Mesendoderm (in vitro differentiated cells): ENCODE data around the gene RNASEH2A.
A peak's percentile ranks its signal among the peaks of the same experiment; 100 is the strongest.

Experiments used
- DNase-seq: peaks from one replicate; pipeline ENCODE4 v3.0.0; 2013
- H2AK5ac ChIP-seq: 2 replicates; pipeline ENCODE4 v1.6.1; 2013; ENCODE audit warnings: low read length, inconsistent platforms
- H2BK120ac ChIP-seq: 2 replicates; pipeline ENCODE4 v1.6.1; 2013; ENCODE audit warnings: low read depth, mild to moderate bottlenecking, low read length, moderate library complexity, mixed read lengths
- H2BK15ac ChIP-seq: replicated peaks from 2 replicates; pipeline ENCODE4 v1.6.1; 2013; ENCODE audit warnings: low read depth, mild to moderate bottlenecking, moderate library complexity
- H2BK5ac ChIP-seq: 2 replicates; pipeline ENCODE4 v1.6.1; 2013; ENCODE audit warnings: low read length, inconsistent platforms
- H3K18ac ChIP-seq: 2 replicates; pipeline ENCODE4 v1.6.1; 2013; ENCODE audit warnings: mild to moderate bottlenecking, low read length, mixed read lengths
- H3K23ac ChIP-seq: one replicate; pipeline ENCODE4 v1.6.1; 2013; ENCODE audit warnings: low read length
- H3K27ac ChIP-seq: 2 replicates; pipeline ENCODE4 v1.5.1; 2013; ENCODE audit warnings: low read depth, mild to moderate bottlenecking, inconsistent platforms, low read length, moderate library complexity
- H3K27me3 ChIP-seq: 2 replicates; pipeline ENCODE4 v1.6.1; 2013; ENCODE audit warnings: low read length, control low read depth, mild to moderate bottlenecking, inconsistent platforms; ENCODE audit not compliant: insufficient read depth, poor library complexity
- H3K36me3 ChIP-seq: 2 replicates; pipeline ENCODE4 v1.6.1; 2013; ENCODE audit warnings: low read length, inconsistent platforms; ENCODE audit not compliant: control insufficient read depth, insufficient read depth
- H3K4ac ChIP-seq: one replicate; pipeline ENCODE4 v1.6.1; 2013; ENCODE audit warnings: low read depth, mild to moderate bottlenecking, low read length, moderate library complexity
- H3K4me1 ChIP-seq: 2 replicates; pipeline ENCODE4 v1.6.1; 2013; ENCODE audit warnings: low read depth, low read length, inconsistent platforms; ENCODE audit not compliant: control insufficient read depth
- H3K4me2 ChIP-seq: 2 replicates; pipeline ENCODE4 v1.6.1; 2013; ENCODE audit warnings: low read length
- H3K4me3 ChIP-seq: 2 replicates; pipeline ENCODE4 v1.5.1; 2013; ENCODE audit warnings: mild to moderate bottlenecking, low read length
- H3K56ac ChIP-seq: one replicate; pipeline ENCODE4 v1.6.1; 2013; ENCODE audit warnings: low read length
- H3K79me1 ChIP-seq: 2 replicates; pipeline ENCODE4 v1.6.1; 2013; ENCODE audit warnings: low read length, inconsistent platforms
- H3K79me2 ChIP-seq: 2 replicates; pipeline ENCODE4 v1.6.1; 2013; ENCODE audit warnings: mild to moderate bottlenecking, low read length; ENCODE audit not compliant: control insufficient read depth, insufficient read depth
- H3K9ac ChIP-seq: 2 replicates; pipeline ENCODE4 v1.6.1; 2013; ENCODE audit warnings: low read length, inconsistent platforms
- H4K5ac ChIP-seq: one replicate; pipeline ENCODE4 v1.6.1; 2013; ENCODE audit warnings: low read length
- H4K8ac ChIP-seq: one replicate; pipeline ENCODE4 v1.6.1; 2013; ENCODE audit warnings: low read depth, mild to moderate bottlenecking, control low read depth, low read length, moderate library complexity
- WGBS: extraction: QIAGEN DNeasy Blood & Tissue Kit; methylation state at CpG from one replicate; pipeline ENCODE4 v1.1.7; 2013; ENCODE audit warnings: low lambda C conversion rate, missing lambda C conversion rate; ENCODE audit not compliant: insufficient coverage; ENCODE audit errors: extremely low coverage; 5-methylcytosine and 5-hydroxymethylcytosine counted together

Gene RNASEH2A

DNA sequence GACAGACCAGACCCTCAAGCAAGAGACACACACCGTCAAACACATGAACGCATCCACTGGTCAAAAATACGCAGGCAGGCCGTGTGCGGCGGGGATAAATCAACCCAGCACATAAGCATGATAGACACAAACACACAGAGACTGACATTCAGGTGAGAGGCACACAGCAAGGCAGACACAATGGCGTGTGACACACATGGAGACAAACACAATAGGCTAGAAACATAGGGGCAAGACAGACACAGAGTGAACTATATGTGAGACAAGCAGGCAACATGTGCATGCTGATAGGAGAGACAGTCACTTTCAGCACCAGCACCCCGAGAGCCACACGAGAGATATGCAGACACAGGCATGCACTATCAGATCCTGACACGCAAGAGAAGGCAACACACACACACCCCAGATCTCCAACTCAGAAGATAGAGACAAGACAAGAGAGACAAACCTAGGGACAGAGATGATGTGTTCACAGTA, 22.0 kb upstream of the RNASEH2A start:
- WGBS = no CpG with 5 or more reads among the region's 10 CpGs
- DNase-seq = no peak

DNA sequence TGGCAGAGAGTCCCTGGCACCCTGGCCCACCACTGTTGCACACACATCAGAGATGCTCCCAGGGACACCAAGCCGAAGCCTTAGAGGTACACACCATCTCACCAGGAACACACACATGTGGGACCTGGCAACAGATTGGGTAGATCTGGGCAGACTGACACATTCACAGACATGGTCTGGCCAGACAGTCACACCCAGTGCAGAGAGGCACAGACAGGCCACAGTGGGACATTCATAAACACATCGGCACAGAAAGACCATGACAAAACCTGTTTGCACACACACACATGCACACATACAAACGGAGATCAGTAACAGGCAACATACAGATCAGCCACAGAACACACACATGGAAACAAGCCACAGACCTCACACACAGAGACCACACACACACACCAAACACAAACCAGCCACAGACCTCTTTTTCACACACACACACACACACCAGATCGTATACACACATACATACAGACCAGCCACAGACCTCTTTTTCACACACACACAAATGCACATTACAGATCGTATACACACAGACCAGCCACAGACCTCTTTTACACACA, 21.4 kb upstream of the RNASEH2A start:
- Histone ChIP-seq H4K8ac (no peak overlapping the region), H3K36me3 (no peaks in the 10 kb centered on the region), H3K4ac (no peak overlapping the region), H3K4me3 (no peak overlapping the region), H2BK5ac (peak overlapping the region; percentile 55), H3K4me1 (peaks cover 13% of the 10 kb centered on the region), H3K4me2 (no peak overlapping the region), H3K9ac (no peak overlapping the region), H3K27me3 (no peaks in the 10 kb centered on the region), H2BK120ac (no peak overlapping the region), H2BK15ac (no peak overlapping the region), H3K23ac (no peak overlapping the region), H3K27ac (no peak overlapping the region), H3K79me1 (no peaks in the 10 kb centered on the region), H3K79me2 (no peaks in the 10 kb centered on the region), H4K5ac (no peak overlapping the region), H3K56ac (peak overlapping the region; percentile 67), H2AK5ac (peak overlapping the region; percentile 32), H3K18ac (no peak overlapping the region)
- WGBS = no CpG with 5 or more reads among the region's 5 CpGs
- no peak for DNase-seq

More for the DNA sequence above, 22.0 kb upstream of the RNASEH2A start:
- Histone ChIP-seq H3K79me1 (no peaks in the 10 kb centered on the region), H4K5ac (no peak overlapping the region), H3K4me2 (no peak overlapping the region), H4K8ac (no peak overlapping the region), H3K9ac (no peak overlapping the region), H2BK120ac (no peak overlapping the region), H3K4me3 (no peak overlapping the region), H3K18ac (no peak overlapping the region), H3K4me1 (peaks cover 13% of the 10 kb centered on the region), H3K79me2 (no peaks in the 10 kb centered on the region), H3K56ac (peak overlapping the region; percentile 77), H3K36me3 (no peaks in the 10 kb centered on the region), H2AK5ac (peak overlapping the region; percentile 82), H3K23ac (no peak overlapping the region), H3K27me3 (no peaks in the 10 kb centered on the region), H2BK5ac (peak overlapping the region; percentile 46), H2BK15ac (no peak overlapping the region), H3K4ac (no peak overlapping the region), H3K27ac (no peak overlapping the region)

DNA sequence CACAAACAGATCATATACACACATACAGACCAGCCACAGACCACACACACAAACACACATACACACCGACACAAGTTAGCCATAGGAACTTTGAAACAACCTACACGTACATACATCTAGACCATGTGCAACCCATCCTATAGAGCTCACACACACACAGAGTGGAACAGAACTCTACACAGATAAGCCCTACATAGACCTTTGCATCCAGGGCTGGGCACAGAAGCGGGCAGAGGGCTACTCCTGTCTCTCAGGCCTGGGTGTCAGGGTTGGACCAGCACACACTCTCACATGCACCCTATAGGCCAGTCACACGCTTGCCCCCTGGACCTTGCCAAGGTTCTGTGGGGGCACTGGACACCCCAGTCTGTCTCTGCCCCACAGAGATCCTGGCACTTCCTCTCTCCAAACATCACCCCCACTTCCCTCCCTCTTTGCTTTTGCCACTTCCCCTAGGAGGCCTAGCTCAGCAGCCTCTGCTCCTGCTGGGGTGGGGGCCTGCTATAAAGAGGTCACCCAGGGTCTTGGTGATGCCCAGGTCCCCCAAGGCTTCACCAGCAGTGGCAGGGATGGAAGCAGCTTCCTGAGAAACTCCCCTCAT, 20.9 kb upstream of the RNASEH2A start:
- H3K9ac ChIP-seq = no peak overlapping the region

DNA sequence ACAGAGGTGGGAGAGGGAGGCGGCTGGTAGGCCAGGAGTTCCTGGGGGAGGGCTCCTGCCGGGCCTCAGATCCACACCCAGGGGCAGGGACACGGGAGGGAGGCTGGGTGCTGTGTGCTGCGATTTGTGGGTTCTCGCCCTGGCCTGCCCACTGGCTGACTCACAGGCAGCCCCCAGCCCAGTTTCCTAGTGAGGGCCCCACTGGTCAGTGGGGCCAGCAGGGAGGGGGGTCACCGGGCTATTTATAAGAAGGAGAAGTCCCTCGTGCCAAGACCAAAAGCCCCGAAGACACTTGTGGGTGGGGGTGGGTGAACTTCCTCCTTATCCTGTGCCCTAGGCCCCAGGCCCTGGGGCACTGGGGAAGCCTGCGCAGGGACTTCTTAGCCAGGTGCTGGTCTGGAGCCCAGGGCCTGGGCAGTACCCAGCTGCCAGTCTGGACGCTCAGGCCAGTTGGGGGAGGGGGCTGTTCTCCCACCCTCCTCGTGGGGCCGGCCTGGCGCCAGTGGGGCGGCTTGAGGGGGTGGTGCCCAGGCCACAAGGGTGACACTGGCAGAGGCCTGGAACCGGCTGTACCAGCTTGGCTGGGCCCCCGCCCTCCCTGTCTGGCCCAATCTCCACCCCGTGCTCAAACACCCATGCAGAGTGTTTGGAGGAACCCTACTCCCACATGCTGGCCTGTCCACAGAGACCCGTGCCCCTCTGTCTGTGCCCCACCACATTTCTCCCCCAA, 20.1 kb upstream of the RNASEH2A start:
- H3K4me1 ChIP-seq = peaks cover 21% of the 10 kb centered on the region
- WGBS = no CpG with 5 or more reads among the region's 18 CpGs
- H3K27ac ChIP-seq = no peak overlapping the region

More for the DNA sequence above, 20.9 kb upstream of the RNASEH2A start:
- peak overlapping the region; percentile 78 for H2AK5ac ChIP-seq
- H3K56ac ChIP-seq = peak overlapping the region; percentile 67
- H3K27me3 ChIP-seq = no peaks in the 10 kb centered on the region
- H3K4ac ChIP-seq = no peak overlapping the region
- no peaks in the 10 kb centered on the region for H3K36me3 ChIP-seq
- no peak overlapping the region for H4K8ac ChIP-seq
- DNase-seq = no peak
- no peak overlapping the region for H2BK15ac ChIP-seq
- no peak overlapping the region for H3K4me2 ChIP-seq
- H3K27ac ChIP-seq = no peak overlapping the region
- H2BK120ac ChIP-seq = no peak overlapping the region
- H3K18ac ChIP-seq = no peak overlapping the region
- no peaks in the 10 kb centered on the region for H3K79me2 ChIP-seq
- H3K79me1 ChIP-seq = no peaks in the 10 kb centered on the region
- H3K4me3 ChIP-seq = no peak overlapping the region
- no peak overlapping the region for H2BK5ac ChIP-seq
- peaks cover 15% of the 10 kb centered on the region for H3K4me1 ChIP-seq
- WGBS = no CpG with 5 or more reads among the region's 4 CpGs
- no peak overlapping the region for H4K5ac ChIP-seq
- no peak overlapping the region for H3K23ac ChIP-seq

DNA sequence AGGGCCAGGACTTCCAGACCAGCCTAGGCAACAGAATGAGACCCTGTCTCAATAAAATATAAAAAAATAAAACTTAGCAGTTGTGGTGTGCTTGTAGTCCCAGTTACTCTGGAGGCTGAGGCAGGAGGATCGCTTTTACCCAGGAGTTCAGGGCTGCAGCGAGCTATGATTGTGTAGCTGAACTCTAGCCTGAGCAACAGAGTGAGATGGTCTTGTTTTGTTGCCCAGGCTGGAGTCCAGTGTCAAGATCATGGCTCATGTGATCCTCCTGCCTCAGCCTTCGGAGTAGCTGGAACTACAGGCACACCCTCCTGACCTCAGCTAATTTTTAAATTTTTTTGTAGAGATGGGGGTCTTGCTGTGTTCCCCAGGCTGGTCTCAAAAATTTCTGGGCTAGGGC, 19.4 kb upstream of the RNASEH2A start:
- Histone ChIP-seq H3K4ac (no peak overlapping the region), H3K27ac (no peak overlapping the region), H3K27me3 (no peaks in the 10 kb centered on the region), H3K79me2 (no peaks in the 10 kb centered on the region), H3K56ac (no peak overlapping the region), H3K4me2 (no peak overlapping the region), H3K36me3 (no peaks in the 10 kb centered on the region), H2BK15ac (no peak overlapping the region), H3K4me3 (no peak overlapping the region), H3K4me1 (peaks cover 21% of the 10 kb centered on the region), H4K5ac (no peak overlapping the region), H3K9ac (no peak overlapping the region), H2BK120ac (no peak overlapping the region), H2AK5ac (no peak overlapping the region), H3K18ac (no peak overlapping the region), H3K79me1 (no peaks in the 10 kb centered on the region), H2BK5ac (no peak overlapping the region), H4K8ac (no peak overlapping the region), H3K23ac (no peak overlapping the region)
- WGBS = no CpG with 5 or more reads among the region's 3 CpGs
- DNase-seq = no peak

More for the DNA sequence above, 20.1 kb upstream of the RNASEH2A start:
- Histone ChIP-seq H3K79me1 (no peaks in the 10 kb centered on the region), H2BK120ac (no peak overlapping the region), H3K4me3 (no peak overlapping the region), H3K4me2 (no peak overlapping the region), H3K36me3 (no peaks in the 10 kb centered on the region), H2BK5ac (no peak overlapping the region), H3K56ac (peak overlapping the region; percentile 36), H3K18ac (peak overlapping the region; percentile 15), H3K23ac (no peak overlapping the region), H3K9ac (no peak overlapping the region), H2BK15ac (no peak overlapping the region), H3K4ac (no peak overlapping the region), H4K5ac (no peak overlapping the region), H4K8ac (no peak overlapping the region), H3K27me3 (no peaks in the 10 kb centered on the region), H3K79me2 (no peaks in the 10 kb centered on the region), H2AK5ac (no peak overlapping the region)
- DNase-seq = no peak
